Activated naive CD8-positive, alpha-beta T cell treated with anti-CD3 and anti-CD28 coated beads, Interleukin-2, amount 10 ng/mL, durations not matched to agents 7 days and 5 days (primary cell): Measurements from ENCODE around the gene FAAP100. TPM values are rescaled to one million over a fixed set of nuclear protein-coding genes. Genes with fewer than 3 reads are reported as not detected.

ENCODE experiments used
- ATAC-seq: fragments of 150-1000 bp; cut with Tn5 transposase; one replicate; pipeline ENCODE4 v1.10.0; 2021; ENCODE audit warnings: low read depth, moderate library complexity
- POLR2A ChIA-PET: fragments of 350-600 bp; sonication (Branson Sonifier 250); formaldehyde crosslinking; loops from one replicate; lab custom pipeline; 2021; ENCODE audit warnings: antibody characterized with exemption; lab: Charles Lee
- DNase-seq: peaks from one replicate; pipeline ENCODE4 v3.0.0; 2021
- H3K27ac Mint-ChIP-seq: one replicate; pipeline ENCODE4 v1.8.0; 2022; ENCODE audit warnings: mild to moderate bottlenecking, mixed read lengths
- H3K27me3 Mint-ChIP-seq: one replicate; pipeline ENCODE4 v1.8.0; 2022; ENCODE audit warnings: mild to moderate bottlenecking, moderate library complexity, mixed read lengths
- H3K36me3 Mint-ChIP-seq: one replicate; pipeline ENCODE4 v1.8.0; 2021; ENCODE audit warnings: mild to moderate bottlenecking, mixed read lengths
- H3K4me1 Mint-ChIP-seq: one replicate; pipeline ENCODE4 v1.8.0; 2021; ENCODE audit warnings: mixed read lengths
- H3K4me3 Mint-ChIP-seq: one replicate; pipeline ENCODE4 v1.8.0; 2022; ENCODE audit warnings: mild to moderate bottlenecking, moderate library complexity, mixed read lengths
- H3K9me3 Mint-ChIP-seq: one replicate; pipeline ENCODE4 v1.8.0; 2021; ENCODE audit warnings: mixed read lengths
- total RNA-seq, 2 experiments: library from RNA; stranded (reverse); gene quantifications; one replicate each; pipeline ENCODE4 v1.2.3, GENCODE V29; 2021

FAAP100 gene
- total RNA-seq, 2 experiments from 2014 or later = 40.7 to 43.1 TPM

DNA sequence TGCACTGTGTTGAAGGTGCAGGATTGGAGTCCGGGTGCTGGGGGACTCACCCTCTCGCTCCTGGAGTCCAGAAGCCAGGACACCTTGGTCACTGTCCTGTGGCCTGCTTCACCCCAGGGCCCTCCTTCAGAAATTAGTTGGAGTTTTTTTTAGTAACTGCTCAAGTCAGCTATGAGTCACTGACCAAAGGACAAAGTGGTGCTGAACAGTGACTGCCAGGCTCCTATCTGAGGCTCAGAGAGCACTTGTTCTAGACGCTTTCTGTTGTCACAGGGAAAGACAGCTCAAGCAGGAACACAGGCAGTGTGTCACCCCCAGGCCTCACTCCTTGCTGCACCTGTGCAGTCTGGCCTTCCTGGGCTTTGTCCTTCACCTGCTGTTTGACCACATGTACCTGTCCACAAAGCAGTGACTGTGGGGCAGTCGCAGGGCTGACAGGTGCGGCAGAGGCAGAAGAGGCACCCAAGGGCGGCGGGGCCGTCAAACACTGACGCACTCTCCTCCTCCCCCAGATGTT, 4.1 kb upstream of the FAAP100 start:
- peaks cover 6% of the 10 kb centered on the region for H3K36me3 Mint-ChIP-seq
- H3K27ac Mint-ChIP-seq = no peak overlapping the region
- POLR2A ChIA-PET = no interaction called here
- H3K4me3 Mint-ChIP-seq = no peak overlapping the region
- no peaks in the 10 kb centered on the region for H3K9me3 Mint-ChIP-seq
- H3K4me1 Mint-ChIP-seq = peaks cover 16% of the 10 kb centered on the region
- ATAC-seq (no peak), DNase-seq (no peak)
- H3K27me3 Mint-ChIP-seq = no peaks in the 10 kb centered on the region

DNA sequence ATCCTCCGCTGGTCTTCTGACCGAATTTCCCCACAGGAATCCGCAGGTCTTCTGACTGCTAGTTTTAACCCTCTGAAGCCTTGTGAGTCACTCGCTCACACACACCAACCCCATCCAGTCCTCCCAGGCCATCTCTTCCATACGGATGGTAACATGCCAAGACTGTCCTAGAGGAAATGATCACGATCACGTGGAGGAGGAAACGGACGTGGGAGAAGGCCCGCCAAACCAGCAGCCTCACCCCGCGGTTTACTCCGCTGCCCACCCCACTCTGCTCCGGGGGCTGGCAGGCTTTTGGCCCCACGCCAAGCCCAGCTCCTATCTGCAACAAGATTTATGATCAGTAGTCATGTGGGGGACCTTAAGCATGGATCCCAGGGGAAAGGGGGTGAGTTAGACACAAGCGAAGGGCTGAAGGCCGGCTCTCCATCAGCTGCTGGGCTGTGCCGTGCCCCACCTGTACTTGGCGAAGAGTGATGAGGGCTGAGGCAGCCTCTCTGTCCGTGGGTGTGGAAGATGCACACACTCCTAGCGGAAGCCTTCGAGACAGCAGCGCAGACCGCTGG, 1.5 kb upstream of the FAAP100 start:
- ATAC-seq = peak; percentile 1

DNA sequence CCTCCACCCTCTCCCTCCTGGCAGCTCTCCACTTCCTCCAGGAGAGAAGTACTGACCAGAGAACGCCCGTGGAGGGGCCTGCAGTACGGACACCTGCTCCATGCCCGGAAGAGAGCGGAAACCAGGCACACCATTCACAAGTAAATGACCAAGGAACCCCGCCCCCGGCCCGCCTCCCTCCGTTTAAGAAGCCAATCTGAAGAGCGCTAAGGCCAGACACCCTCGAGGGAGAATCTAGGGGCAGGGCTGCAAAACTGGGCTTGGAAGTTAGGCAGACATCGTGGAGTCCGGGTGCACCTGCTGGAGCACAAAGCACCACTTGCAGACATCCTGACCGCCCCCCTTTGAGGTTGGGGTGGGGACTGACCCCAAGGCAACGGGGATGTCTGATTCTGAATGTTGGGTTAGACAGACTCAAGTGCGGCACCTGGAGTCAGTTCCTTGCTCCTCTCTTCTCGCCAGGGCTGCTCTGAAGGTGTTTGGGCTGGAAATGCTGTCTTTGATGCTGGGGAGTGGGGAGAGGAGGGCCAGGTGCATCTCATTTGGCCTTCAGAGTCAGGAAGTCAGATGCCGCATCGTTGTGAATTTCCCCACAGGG, 964 bp upstream of the FAAP100 start:
- Mint-ChIP-seq H3K4me1 (peaks cover 19% of the 10 kb centered on the region), H3K9me3 (no peaks in the 10 kb centered on the region), H3K4me3 (peak overlapping the region; percentile 87), H3K27ac (peak overlapping the region; percentile 88), H3K36me3 (peaks cover 7% of the 10 kb centered on the region), H3K27me3 (no peaks in the 10 kb centered on the region)
- DNase-seq (peak; percentile 73), ATAC-seq (peak; percentile 77)
- POLR2A ChIA-PET = interaction anchor here (0.7 to 3.2 kb wide), 8 partner anchors 14 to 314 kb away, joined by 3 to 50 read pairs (median 6); partner anchors contain the start of genes ACTG1, NDUFAF8 and TEPSIN

More for the DNA sequence above, 1.5 kb upstream of the FAAP100 start:
- H3K27me3 Mint-ChIP-seq = no peaks in the 10 kb centered on the region
- DNase-seq = no peak
- POLR2A ChIA-PET = interaction anchor here (0.7 to 3.2 kb wide), 4 partner anchors 40 to 286 kb away, joined by 3 to 50 read pairs (median 4); partner anchors contain the start of gene ACTG1
- H3K36me3 Mint-ChIP-seq = peaks cover 8% of the 10 kb centered on the region
- no peaks in the 10 kb centered on the region for H3K9me3 Mint-ChIP-seq
- peak overlapping the region; percentile 87 for H3K4me3 Mint-ChIP-seq
- peak overlapping the region; percentile 88 for H3K27ac Mint-ChIP-seq
- H3K4me1 Mint-ChIP-seq = peaks cover 19% of the 10 kb centered on the region

DNA sequence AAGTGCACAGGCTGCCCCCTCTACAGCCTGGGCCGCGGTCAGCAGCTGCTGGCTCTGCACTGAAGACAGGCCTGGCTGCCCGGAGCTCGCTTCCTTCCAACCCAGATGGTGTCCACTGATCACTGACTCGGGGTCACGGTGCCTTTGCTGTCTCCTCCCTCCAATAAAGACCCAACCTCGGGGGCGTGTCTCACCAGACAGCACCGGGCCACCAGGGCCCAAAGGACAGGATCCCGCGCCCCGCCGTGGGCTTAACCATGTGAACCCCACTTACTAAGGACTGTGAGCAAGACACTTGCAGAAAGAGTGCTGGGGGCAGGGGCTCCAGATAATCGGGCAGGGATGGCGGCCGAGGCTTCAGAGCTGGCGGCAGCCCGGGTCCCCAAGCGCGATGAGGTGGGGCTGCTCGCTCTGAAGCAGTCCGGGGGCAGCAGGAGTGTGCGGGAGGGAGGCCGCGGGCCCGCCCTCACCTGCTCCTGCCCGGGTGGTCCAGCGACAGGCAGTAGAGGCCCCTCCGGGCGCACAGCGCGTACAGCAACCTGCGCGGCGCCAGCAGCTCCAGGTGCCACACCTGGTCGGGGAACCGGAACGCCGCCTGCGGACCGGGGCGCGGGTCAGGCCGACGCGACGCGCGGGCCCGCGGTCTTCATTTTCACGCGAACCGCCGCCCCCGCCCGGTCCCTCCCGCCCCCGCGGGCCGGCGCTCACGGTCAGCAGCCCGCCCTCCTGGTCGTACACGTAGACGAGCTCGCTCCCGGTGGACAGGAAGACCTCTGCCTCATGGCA, 502 bp downstream of the FAAP100 start:
- POLR2A ChIA-PET = interaction anchor here (0.6 to 3.2 kb wide), 14 partner anchors 8 to 312 kb away, joined by 3 to 50 read pairs (median 6); partner anchors contain the start of genes ACTG1, CCDC137, NDUFAF8 and OXLD1
- Mint-ChIP-seq H3K9me3 (no peaks in the 10 kb centered on the region), H3K36me3 (peaks cover 4% of the 10 kb centered on the region), H3K27me3 (no peaks in the 10 kb centered on the region), H3K4me1 (peaks cover 19% of the 10 kb centered on the region), H3K4me3 (peak overlapping the region; percentile 88), H3K27ac (peak overlapping the region; percentile 74)
- peak; percentile 3 for ATAC-seq
- DNase-seq = no peak

DNA sequence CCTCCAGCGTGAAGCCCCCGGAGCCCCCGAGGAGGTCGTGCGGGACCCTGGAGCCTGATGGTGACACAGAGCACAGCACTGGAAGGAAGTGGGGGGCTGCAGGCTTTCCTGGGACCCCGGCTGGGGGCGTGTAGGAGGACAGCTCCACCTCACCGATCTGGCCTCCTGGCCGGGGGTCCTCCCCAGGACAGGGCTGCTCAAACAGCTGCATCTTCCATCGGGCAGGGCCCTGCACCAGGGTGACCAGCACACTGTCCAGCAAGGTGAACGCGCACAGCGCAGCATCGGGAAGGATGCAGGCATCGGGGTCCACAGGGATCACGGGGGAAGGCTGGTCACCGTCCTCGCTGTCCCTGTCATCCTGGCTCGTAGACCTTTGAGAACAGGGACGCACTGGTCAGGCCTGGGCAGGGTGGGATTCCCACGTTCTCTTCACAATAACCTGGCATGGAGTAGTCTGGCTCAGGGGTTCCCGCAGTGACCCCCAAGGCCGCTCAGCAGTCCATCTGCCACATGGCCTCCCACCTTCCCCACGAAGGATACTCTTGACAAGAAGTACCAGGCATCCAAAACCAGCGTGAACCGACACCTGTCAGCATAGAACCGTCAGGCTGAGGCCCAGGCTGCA, 1.2 kb downstream of the FAAP100 start:
- Mint-ChIP-seq H3K4me1 (peaks cover 19% of the 10 kb centered on the region), H3K27ac (peak overlapping the region; percentile 74), H3K9me3 (no peaks in the 10 kb centered on the region), H3K36me3 (peaks cover 2% of the 10 kb centered on the region), H3K4me3 (peak overlapping the region; percentile 88), H3K27me3 (no peaks in the 10 kb centered on the region)
- POLR2A ChIA-PET = interaction anchor here (1.0 to 3.2 kb wide), 2 partner anchors 32 to 37 kb away, joined by 4 to 50 read pairs; partner anchors contain the start of gene ACTG1
- DNase-seq = no peak
- no peak for ATAC-seq

DNA sequence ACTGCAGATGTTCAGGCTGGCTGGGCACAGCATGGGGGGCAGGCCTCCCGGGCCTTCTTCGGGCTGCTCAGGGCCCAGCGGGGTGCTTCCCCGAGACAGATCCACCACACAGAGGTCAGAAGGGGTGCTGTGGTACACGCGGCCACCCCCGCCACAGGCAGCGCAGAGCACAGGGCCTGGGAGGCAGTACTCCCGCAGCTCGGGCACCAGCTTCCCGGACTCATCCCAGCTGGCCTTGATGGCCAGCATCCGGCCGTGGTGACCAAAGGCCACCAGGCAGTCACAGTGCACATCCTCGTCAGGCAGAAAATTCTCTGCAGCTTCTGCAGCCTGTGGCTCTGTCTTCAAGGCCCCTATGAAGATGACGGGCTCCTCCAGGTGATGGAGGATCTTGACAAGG, 1.9 kb downstream of the FAAP100 start:
- no peaks in the 10 kb centered on the region for H3K27me3 Mint-ChIP-seq
- POLR2A ChIA-PET = interaction anchor here (1.0 kb wide), 1 partner anchor 32 kb away, joined by 4 read pairs; no protein-coding TSS in a partner anchor
- H3K4me1 Mint-ChIP-seq = peaks cover 19% of the 10 kb centered on the region
- H3K9me3 Mint-ChIP-seq = no peaks in the 10 kb centered on the region
- ATAC-seq = no peak
- peak overlapping the region; percentile 88 for H3K4me3 Mint-ChIP-seq
- no peak overlapping the region for H3K27ac Mint-ChIP-seq
- DNase-seq = no peak
- H3K36me3 Mint-ChIP-seq = peaks cover 2% of the 10 kb centered on the region

DNA sequence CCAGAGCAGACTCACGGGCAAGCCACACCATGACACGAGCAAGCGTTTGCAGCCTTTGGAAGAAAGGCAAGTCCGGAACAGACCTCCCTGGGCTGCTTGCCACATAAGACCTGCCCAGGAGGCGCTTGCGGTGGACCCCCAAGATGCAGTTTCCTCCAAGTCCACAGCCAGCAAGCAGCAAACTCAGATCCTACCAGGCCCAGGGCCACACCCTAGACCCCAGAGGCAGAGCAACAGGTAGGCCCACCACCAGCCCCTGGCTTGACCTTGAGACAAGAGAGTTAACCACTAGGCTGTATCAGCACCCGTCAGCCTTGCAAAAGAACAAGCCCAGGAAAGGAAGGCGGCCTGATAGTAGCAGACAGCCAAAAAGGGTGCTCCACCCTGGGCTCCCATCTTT, 2.3 kb downstream of the FAAP100 start:
- DNase-seq (no peak), ATAC-seq (no peak)
- Mint-ChIP-seq H3K36me3 (peaks cover 2% of the 10 kb centered on the region), H3K4me1 (peaks cover 19% of the 10 kb centered on the region), H3K9me3 (no peaks in the 10 kb centered on the region), H3K27ac (no peak overlapping the region), H3K4me3 (peak overlapping the region; percentile 22), H3K27me3 (no peaks in the 10 kb centered on the region)
- POLR2A ChIA-PET = interaction anchor here (1.0 kb wide), 1 partner anchor 31 kb away, joined by 4 read pairs; no protein-coding TSS in a partner anchor

DNA sequence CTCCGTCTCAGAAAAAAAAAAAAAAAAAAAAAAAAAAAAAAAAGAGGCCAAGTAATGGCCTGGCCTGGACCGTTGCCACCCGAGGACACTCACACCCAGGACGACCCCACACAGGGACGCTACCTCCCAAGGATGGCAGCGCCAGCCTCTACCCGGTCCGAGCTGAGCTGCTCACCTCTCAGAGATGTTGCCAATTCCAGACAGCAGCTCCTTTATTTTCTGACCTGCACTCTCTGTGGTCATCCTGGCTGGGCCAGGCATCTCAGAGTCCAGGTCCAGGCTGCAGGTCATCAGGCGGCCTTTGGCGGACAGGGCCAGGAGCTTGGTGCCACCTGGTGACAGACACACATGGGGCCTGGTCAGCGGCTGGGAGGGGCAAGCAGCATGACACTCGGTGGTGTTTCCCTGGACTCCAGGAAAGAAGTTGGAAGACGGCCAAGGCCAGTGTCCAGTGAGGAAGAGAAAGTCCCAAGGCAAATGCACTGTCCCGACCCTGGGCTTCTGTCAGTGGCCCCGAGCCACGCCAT, 3.1 kb downstream of the FAAP100 start:
- DNase-seq (no peak), ATAC-seq (no peak)
- peaks cover 15% of the 10 kb centered on the region for H3K4me1 Mint-ChIP-seq
- H3K27me3 Mint-ChIP-seq = no peaks in the 10 kb centered on the region
- no peak overlapping the region for H3K4me3 Mint-ChIP-seq
- no peaks in the 10 kb centered on the region for H3K9me3 Mint-ChIP-seq
- POLR2A ChIA-PET = no interaction called here
- no peak overlapping the region for H3K27ac Mint-ChIP-seq
- H3K36me3 Mint-ChIP-seq = peaks cover 2% of the 10 kb centered on the region

DNA sequence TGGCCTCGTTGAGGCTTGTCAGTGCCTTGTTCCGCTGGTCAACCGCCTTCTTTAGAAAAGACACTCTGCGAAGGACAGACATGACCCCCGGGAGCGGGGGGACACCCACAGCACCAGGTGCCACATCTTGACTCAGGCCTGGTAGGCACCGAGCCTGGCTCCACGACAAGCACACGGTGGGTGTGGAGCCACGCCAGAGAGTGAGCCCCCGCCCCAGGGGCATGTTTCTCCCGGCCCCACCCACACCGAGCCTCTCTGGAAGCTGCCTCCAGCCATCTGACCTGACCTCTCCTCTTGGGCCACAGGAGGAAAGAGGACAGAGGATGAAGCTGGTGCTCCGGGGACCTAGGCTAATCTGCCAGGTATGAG, 4.6 kb downstream of the FAAP100 start:
- no peak overlapping the region for H3K27ac Mint-ChIP-seq

DNA sequence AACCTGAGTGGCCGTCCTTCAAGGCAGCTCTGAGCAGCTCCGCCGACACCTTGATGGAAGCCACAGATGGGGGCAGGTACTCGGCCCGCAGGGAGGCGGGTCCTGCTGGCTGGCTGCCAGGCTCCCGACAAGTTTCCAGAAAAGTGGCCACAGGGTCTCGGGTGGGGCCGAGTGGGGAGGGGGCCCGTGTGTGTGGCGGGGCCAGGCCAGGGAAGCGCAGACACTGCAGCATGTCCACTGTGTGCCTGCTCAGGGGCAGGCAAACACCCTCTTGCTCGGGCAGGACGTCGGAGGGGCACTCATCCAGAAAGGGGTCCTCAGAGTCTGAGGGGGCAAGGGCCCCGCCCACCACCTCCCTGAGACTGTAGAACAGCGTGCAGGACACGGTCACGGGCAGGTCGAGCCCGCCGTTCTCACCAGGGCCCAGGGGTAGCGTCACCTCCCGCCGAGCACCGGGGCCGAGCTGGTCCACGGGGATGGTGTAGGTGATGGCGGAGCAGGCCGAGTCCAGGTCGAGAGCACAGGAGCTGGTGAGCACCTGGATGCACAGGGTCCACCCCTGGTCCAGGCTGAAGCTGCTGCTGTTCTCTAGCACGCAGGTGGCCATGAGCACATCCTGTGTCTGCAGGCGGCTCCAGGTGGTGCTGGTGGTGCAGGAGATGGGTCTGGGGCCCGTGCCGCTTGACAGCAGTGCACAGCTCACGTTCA, 5.1 kb downstream of the FAAP100 start:
- ATAC-seq = no peak
- peaks cover 7% of the 10 kb centered on the region for H3K4me1 Mint-ChIP-seq
- POLR2A ChIA-PET = interaction anchor here (0.7 kb wide), 1 partner anchor 338 kb away, joined by 4 read pairs; no protein-coding TSS in a partner anchor
- no peaks in the 10 kb centered on the region for H3K9me3 Mint-ChIP-seq
- DNase-seq = no peak
- H3K27ac Mint-ChIP-seq = no peak overlapping the region
- no peaks in the 10 kb centered on the region for H3K27me3 Mint-ChIP-seq
- H3K4me3 Mint-ChIP-seq = no peak overlapping the region
- H3K36me3 Mint-ChIP-seq = peaks cover 2% of the 10 kb centered on the region

More for the DNA sequence above, 4.6 kb downstream of the FAAP100 start:
- no peak for ATAC-seq
- H3K4me1 Mint-ChIP-seq = peaks cover 7% of the 10 kb centered on the region
- DNase-seq = no peak
- H3K27me3 Mint-ChIP-seq = no peaks in the 10 kb centered on the region
- no peak overlapping the region for H3K4me3 Mint-ChIP-seq
- POLR2A ChIA-PET = no interaction called here
- peaks cover 2% of the 10 kb centered on the region for H3K36me3 Mint-ChIP-seq
- no peaks in the 10 kb centered on the region for H3K9me3 Mint-ChIP-seq

DNA sequence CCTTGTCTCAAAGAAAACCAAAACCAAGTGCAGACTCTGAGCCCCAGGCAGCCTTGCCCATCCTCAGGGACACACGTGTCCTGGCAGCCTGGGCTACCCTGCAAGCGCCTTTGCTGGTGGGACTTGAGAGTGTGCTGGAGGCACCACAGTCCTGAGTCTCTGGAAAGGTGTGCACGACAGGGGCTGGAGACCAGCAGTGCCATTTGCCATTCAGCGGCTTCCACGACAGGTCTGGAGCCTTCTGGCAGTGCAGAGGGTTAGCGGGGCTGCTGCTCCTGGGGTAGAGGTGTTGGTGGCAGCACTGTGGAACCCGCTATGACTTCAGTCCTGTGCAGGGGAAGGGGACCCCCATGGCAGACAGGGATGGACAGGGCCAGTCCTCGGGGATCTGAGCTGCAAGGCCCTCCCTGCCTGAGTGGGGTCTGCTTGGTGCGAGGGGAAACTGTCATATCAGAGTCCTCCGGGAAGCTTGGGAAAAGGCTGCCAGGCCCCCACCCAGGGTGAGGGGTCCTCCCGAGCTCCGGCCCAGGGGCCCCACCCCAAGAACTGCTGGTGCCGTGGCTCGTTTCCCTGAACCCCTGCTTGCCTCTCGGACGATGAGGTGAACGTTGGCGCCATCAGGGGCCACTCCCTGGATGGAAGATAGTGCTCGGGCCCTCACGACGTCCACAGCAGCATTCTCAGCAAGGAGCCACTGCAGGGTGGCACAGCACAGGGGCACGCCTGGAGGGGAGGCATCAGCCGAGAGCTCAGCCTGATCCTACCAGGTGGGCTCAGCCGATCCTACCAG, 6.8 kb downstream of the FAAP100 start:
- peaks cover 2% of the 10 kb centered on the region for H3K36me3 Mint-ChIP-seq
- H3K9me3 Mint-ChIP-seq = no peaks in the 10 kb centered on the region
- DNase-seq (no peak), ATAC-seq (no peak)
- POLR2A ChIA-PET = no interaction called here
- no peak overlapping the region for H3K27ac Mint-ChIP-seq
- peaks cover 1% of the 10 kb centered on the region for H3K4me1 Mint-ChIP-seq
- no peaks in the 10 kb centered on the region for H3K27me3 Mint-ChIP-seq
- no peak overlapping the region for H3K4me3 Mint-ChIP-seq
